Prostate gland (tissue), 2 donors: ENCODE measurements around the gene SULT4A1. TPM values are rescaled to one million over a fixed set of nuclear protein-coding genes. Genes with fewer than 3 reads are reported as not detected.

Experiments used
- DNase-seq: peaks from one replicate; pipeline ENCODE4 v3.0.0-alpha.2; 2019; ENCODE audit warnings: low spot score
- H3K27ac ChIP-seq, 2 donors: fragments of 200-600 bp; sonication (generic); 2 replicates each; pipeline ENCODE4 v1.5.1; 2017 to 2019
- H3K27me3 ChIP-seq: fragments of 200-600 bp; sonication (generic); replicated peaks from 2 replicates; pipeline ENCODE4 v1.5.1; 2019; ENCODE audit not compliant: insufficient read depth
- H3K36me3 ChIP-seq, 2 donors: fragments of 200-600 bp; sonication (generic); 1 replicate in 1 of 2; 2 replicates in 1 of 2; pipeline versions ENCODE4 v1.5.1 to v1.8.1; 2017 to 2019
- H3K4me1 ChIP-seq: fragments of 200-600 bp; sonication (generic); replicated peaks from 2 replicates; pipeline ENCODE4 v1.5.1; 2019
- H3K4me3 ChIP-seq, 2 donors: fragments of 200-600 bp; sonication (generic); 2 replicates each; pipeline ENCODE4 v1.5.1; 2017 to 2019
- H3K9me3 ChIP-seq: fragments of 200-600 bp; sonication (generic); 2 replicates; pipeline ENCODE4 v1.5.1; 2017
- CTCF ChIP-seq, 4 experiments: fragments of 200-600 bp in 2 of 4; fragments of 450-650 bp in 2 of 4; sonication (generic) in 2 of 4; IDR thresholded peaks; 1 replicate in 3 of 4; 2 replicates in 1 of 4; pipeline ENCODE4 v1.5.1; 2016 to 2019; ENCODE audit warnings: antibody characterized with exemption in 4 of 4, mild to moderate bottlenecking in 2 of 4, moderate library complexity in 2 of 4
- POLR2A ChIP-seq: fragments of 450-650 bp; IDR thresholded peaks from one replicate; pipeline ENCODE4 v1.6.1; 2016; ENCODE audit warnings: antibody characterized with exemption, mild to moderate bottlenecking
- POLR2AphosphoS5 ChIP-seq: sonication (generic); formaldehyde crosslinking; IDR thresholded peaks from one replicate; pipeline ENCODE4 v1.6.1; 2017; ENCODE audit warnings: antibody characterized with exemption
- WGBS: methylation state at CpG from one replicate; pipeline ENCODE4 v1.1.5; 2018; 5-methylcytosine and 5-hydroxymethylcytosine counted together
- intact Hi-C: fragments of 100-400 bp; cut with DNase I; formaldehyde crosslinking; loops from one replicate; pipeline ENCODE4 v1.14.2; 2022
- total RNA-seq, 2 donors: library from RNA; depleted of rRNA; stranded (reverse); fragments of >200 nt; gene quantifications; one replicate each; pipeline ENCODE4 v1.1.0, GENCODE V29; 2016

SULT4A1 gene
- total RNA-seq, 2 donors from 2014 or later = 0.14 to 3.3 TPM

- Histone ChIP-seq H3K27me3 (peaks cover 12% of the 10 kb centered on the region), H3K36me3 (no peaks in the 10 kb centered on the region), H3K4me1 (peaks cover 5% of the 10 kb centered on the region), H3K9me3 (no peaks in the 10 kb centered on the region), H3K27ac (no peak overlapping the region), H3K4me3 (no peak overlapping the region)
- TF ChIP-seq CTCF (IDR thresholded peaks at IDR 0.05) = no peak
- TF ChIP-seq POLR2A = no peak
- TF ChIP-seq POLR2AphosphoS5 = no peak
- intact Hi-C loops = no loop called here
- 31% methylated on average over 11 of the region's 11 CpGs for WGBS
- no peak for DNase-seq
Observed at GRCh38 chr22:43895986-43896645, 33.8 kb upstream of the SULT4A1 start.

GRCh38 chr22:43894122-43894521 is 31.8 kb upstream of the SULT4A1 start:
- H3K36me3 ChIP-seq = no peaks in the 10 kb centered on the region
- WGBS = 94% methylated on average over 4 of the region's 5 CpGs
- H3K9me3 ChIP-seq = no peaks in the 10 kb centered on the region
- TF ChIP-seq CTCF (IDR thresholded peaks at IDR 0.05) (no peak), POLR2AphosphoS5 (no peak), POLR2A (no peak)
- H3K27me3 ChIP-seq = peaks cover 29% of the 10 kb centered on the region
- intact Hi-C loops = no loop called here
- H3K4me1 ChIP-seq = peaks cover 5% of the 10 kb centered on the region
- no peak overlapping the region for H3K4me3 ChIP-seq
- no peak for DNase-seq
- H3K27ac ChIP-seq = no peak overlapping the region

- intact Hi-C loops = no loop called here
- Histone ChIP-seq H3K4me3 (no peak overlapping the region), H3K4me1 (peaks cover 5% of the 10 kb centered on the region), H3K36me3 (no peaks in the 10 kb centered on the region), H3K9me3 (no peaks in the 10 kb centered on the region), H3K27me3 (peaks cover 29% of the 10 kb centered on the region), H3K27ac (no peak overlapping the region)
- 72% methylated on average over 5 of the region's 5 CpGs for WGBS
- no peak for DNase-seq
- no peak for TF ChIP-seq CTCF (IDR thresholded peaks at IDR 0.05)
- no peak for TF ChIP-seq POLR2A
- TF ChIP-seq POLR2AphosphoS5 = no peak
Observed at GRCh38 chr22:43893266-43893665, 31.0 kb upstream of the SULT4A1 start.

- no peak for DNase-seq
- intact Hi-C loops = no loop called here
- Histone ChIP-seq H3K36me3 (no peaks in the 10 kb centered on the region), H3K4me3 (no peak overlapping the region), H3K27ac (no peak overlapping the region), H3K9me3 (no peaks in the 10 kb centered on the region), H3K4me1 (peaks cover 5% of the 10 kb centered on the region), H3K27me3 (peaks cover 31% of the 10 kb centered on the region)
- WGBS = 69% methylated on average over 10 of the region's 15 CpGs
- TF ChIP-seq POLR2A (no peak), CTCF (IDR thresholded peaks at IDR 0.05) (no peak), POLR2AphosphoS5 (no peak)
Observed at GRCh38 chr22:43892183-43892894, 30.0 kb upstream of the SULT4A1 start.
